ENCODE measurements around the gene GJC2. TPM values are rescaled to one million over a fixed set of nuclear protein-coding genes. Genes with fewer than 3 reads are reported as not detected.

GJC2 gene
- total RNA-seq, 6 donors from 2014 or later: 1.4 to 8.7 (median 2.0) TPM

GRCh38 chr1:228175316-228176023 lies 25.7 kb downstream of the GJC2 start:
- ATAC-seq (ENCODE audit: low FRiP score in 2 of 2) (no peak), DNase-seq (no peak)
- H3K27me3 ChIP-seq: no peaks in the 10 kb centered on the region
- peaks cover 0 to 12% (median 7%) of the 10 kb centered on the region in 4 donors for H3K36me3 ChIP-seq
- H3K4me1 ChIP-seq: peaks cover 27 to 48% (median 39%) of the 10 kb centered on the region in 4 donors
- peak overlapping the region; percentile 58 to 86 (median 71) for H3K27ac ChIP-seq
- WGBS, 2 donors: 64 to 88% methylated on average over 7 to 18 of the region's 18 CpGs
- no peaks in the 10 kb centered on the region for H3K9me3 ChIP-seq
- peak overlapping the region in 2 of 4 donors; percentile 34 to 46 for H3K4me3 ChIP-seq
- no peak for TF ChIP-seq POLR2AphosphoS5 (IDR thresholded peaks at IDR 0.05)
- TF ChIP-seq POLR2A (IDR thresholded peaks at IDR 0.05): no peak
- no peak for TF ChIP-seq CTCF (IDR thresholded peaks at IDR 0.05)
- TF ChIP-seq EP300 (IDR thresholded peaks at IDR 0.05): no peak

GRCh38 chr1:228176024-228176395 lies 26.3 kb downstream of the GJC2 start:
- H3K9me3 ChIP-seq: no peaks in the 10 kb centered on the region
- peaks cover 0 to 12% (median 7%) of the 10 kb centered on the region in 4 donors for H3K36me3 ChIP-seq
- ATAC-seq (ENCODE audit: low FRiP score in 2 of 2): no peak
- H3K4me3 ChIP-seq: peak overlapping the region in 2 of 4 donors; percentile 34 to 46
- no peaks in the 10 kb centered on the region for H3K27me3 ChIP-seq
- TF ChIP-seq POLR2A (IDR thresholded peaks at IDR 0.05) (no peak), POLR2AphosphoS5 (IDR thresholded peaks at IDR 0.05) (no peak), EP300 (IDR thresholded peaks at IDR 0.05) (no peak), CTCF (IDR thresholded peaks at IDR 0.05) (no peak)
- WGBS, 2 donors: 86% methylated on average over 4 of the region's 4 CpGs; no CpG with 5 or more reads in 1 of the 2 donors
- DNase-seq: no peak
- peaks cover 30 to 51% (median 39%) of the 10 kb centered on the region in 4 donors for H3K4me1 ChIP-seq
- H3K27ac ChIP-seq: peak overlapping the region; percentile 33 to 86 (median 71)

GRCh38 chr1:228176461-228177182 lies 26.9 kb downstream of the GJC2 start:
- peaks cover 31 to 57% (median 41%) of the 10 kb centered on the region in 4 donors for H3K4me1 ChIP-seq
- ATAC-seq (ENCODE audit: low FRiP score in 2 of 2) (no peak), DNase-seq (peak in 1 of 2 donors; percentile 79)
- H3K36me3 ChIP-seq: peaks cover 0 to 12% (median 7%) of the 10 kb centered on the region in 4 donors
- H3K9me3 ChIP-seq: no peaks in the 10 kb centered on the region
- peak overlapping the region; percentile 33 to 86 (median 71) for H3K27ac ChIP-seq
- peak overlapping the region in 2 of 4 donors; percentile 34 to 46 for H3K4me3 ChIP-seq
- WGBS, 2 donors: 70 to 92% methylated on average over 9 to 18 of the region's 19 CpGs
- H3K27me3 ChIP-seq: no peaks in the 10 kb centered on the region
- TF ChIP-seq EP300 (IDR thresholded peaks at IDR 0.05) (no peak), POLR2AphosphoS5 (IDR thresholded peaks at IDR 0.05) (no peak), CTCF (IDR thresholded peaks at IDR 0.05) (no peak)

- Histone ChIP-seq H3K4me3 (peak overlapping the region in 1 of 4 donors; percentile 46), H3K4me1 (peaks cover 31 to 61% (median 43%) of the 10 kb centered on the region in 4 donors), H3K27me3 (no peaks in the 10 kb centered on the region), H3K36me3 (peaks cover 0 to 12% (median 7%) of the 10 kb centered on the region in 4 donors), H3K27ac (peak overlapping the region; percentile 33 to 86 (median 71)), H3K9me3 (no peaks in the 10 kb centered on the region)
- no peak for ATAC-seq (ENCODE audit: low FRiP score in 2 of 2)
- DNase-seq: no peak
- 72 to 88% methylated on average over 4 to 5 of the region's 5 CpGs for WGBS, 2 donors
- TF ChIP-seq EP300 (IDR thresholded peaks at IDR 0.05): no peak
- no peak for TF ChIP-seq CTCF (IDR thresholded peaks at IDR 0.05)
- no peak for TF ChIP-seq POLR2A (IDR thresholded peaks at IDR 0.05)
- TF ChIP-seq POLR2AphosphoS5 (IDR thresholded peaks at IDR 0.05): no peak
Measured at GRCh38 chr1:228177183-228177475, 27.4 kb downstream of the GJC2 start.

All from upper lobe of left lung (tissue), 6 donors.